NCI-H2107 treated with DMSO at 0.1 percent for 48 hours (cell line): ENCODE results near the gene MACF1.
"Not testable (repeated sequence)": the region's sequence is repeated elsewhere in the genome, so short reads cannot be mapped to it uniquely, and the experiment has no call there.

Experiments used
- DNase-seq: peaks from one replicate; lab custom pipeline; 2025; ENCODE audit not compliant: unreplicated experiment; lab: John Stamatoyannopoulos, UW

Gene MACF1

GRCh38 chr1:39526466-39527189 is 322.1 kb downstream of the MACF1 start:
- no peak for DNase-seq

- not testable (repeated sequence) for DNase-seq
Observed at GRCh38 chr1:39527190-39527579, 322.7 kb downstream of the MACF1 start.

- no peak for DNase-seq
Observed at GRCh38 chr1:39528082-39528481, 323.6 kb downstream of the MACF1 start.

- DNase-seq: no peak
Observed at GRCh38 chr1:39529901-39530535, 325.5 kb downstream of the MACF1 start.

- DNase-seq: no peak
Observed at GRCh38 chr1:39531526-39531925, 327.0 kb downstream of the MACF1 start.

- DNase-seq: no peak
Observed at GRCh38 chr1:39533442-39533841, 328.9 kb downstream of the MACF1 start.
